T-helper 2 cell treated with Interferon-gamma antibody and Interleukin-4, amounts not matched to agents 5 μg/mL and 100 μg/mL, for 36 hours (primary cell): Measurements from ENCODE around the gene CAMTA1.

ENCODE experiments used
- DNase-seq: peaks from one replicate; pipeline ENCODE4 v3.0.0; 2021; ENCODE audit warnings: low spot score
- H3K27ac Mint-ChIP-seq: one replicate; pipeline ENCODE4 v1.8.0; 2021; ENCODE audit warnings: mild to moderate bottlenecking, mixed read lengths
- H3K27me3 Mint-ChIP-seq: one replicate; pipeline ENCODE4 v1.8.0; 2021; ENCODE audit warnings: low read depth, mixed read lengths
- H3K36me3 Mint-ChIP-seq: one replicate; pipeline ENCODE4 v1.8.0; 2021; ENCODE audit warnings: low read depth, mixed read lengths
- H3K4me1 Mint-ChIP-seq: one replicate; pipeline ENCODE4 v1.8.0; 2021; ENCODE audit warnings: low read depth, mixed read lengths
- H3K4me3 Mint-ChIP-seq: one replicate; pipeline ENCODE4 v1.8.0; 2022; ENCODE audit warnings: mild to moderate bottlenecking, moderate library complexity, mixed read lengths
- H3K9me3 Mint-ChIP-seq: one replicate; pipeline ENCODE4 v1.8.0; 2021; ENCODE audit warnings: mixed read lengths

CAMTA1 gene

DNA sequence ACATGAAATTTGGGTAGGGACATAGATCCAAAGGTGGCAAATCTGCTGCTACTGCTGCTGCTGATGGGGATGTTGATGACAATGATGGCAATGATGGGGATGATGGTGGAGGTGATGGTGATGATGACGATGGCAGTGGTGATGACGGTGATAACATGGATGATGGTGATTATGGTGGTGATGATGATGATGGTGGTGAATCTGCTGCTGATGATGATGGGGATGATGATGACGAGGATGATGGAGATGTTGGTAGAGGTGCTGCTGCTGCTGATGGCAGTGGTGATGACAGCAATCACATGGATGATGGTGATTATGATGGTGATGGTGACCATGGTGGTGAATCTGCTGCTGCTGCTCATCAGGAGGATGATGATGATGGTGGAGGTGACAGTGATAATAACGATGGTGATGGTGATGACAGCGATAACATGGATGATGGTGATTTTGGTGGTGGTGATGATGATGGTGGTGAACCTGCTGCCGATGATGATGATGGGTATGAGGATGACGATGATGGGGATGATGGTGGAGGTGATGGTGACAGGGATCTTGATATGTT, 644.9 kb downstream of the CAMTA1 start:
- Mint-ChIP-seq H3K27ac (no peak overlapping the region), H3K4me1 (no peaks in the 10 kb centered on the region), H3K4me3 (no peak overlapping the region), H3K9me3 (no peaks in the 10 kb centered on the region), H3K27me3 (no peaks in the 10 kb centered on the region), H3K36me3 (no peaks in the 10 kb centered on the region)
- no peak for DNase-seq

DNA sequence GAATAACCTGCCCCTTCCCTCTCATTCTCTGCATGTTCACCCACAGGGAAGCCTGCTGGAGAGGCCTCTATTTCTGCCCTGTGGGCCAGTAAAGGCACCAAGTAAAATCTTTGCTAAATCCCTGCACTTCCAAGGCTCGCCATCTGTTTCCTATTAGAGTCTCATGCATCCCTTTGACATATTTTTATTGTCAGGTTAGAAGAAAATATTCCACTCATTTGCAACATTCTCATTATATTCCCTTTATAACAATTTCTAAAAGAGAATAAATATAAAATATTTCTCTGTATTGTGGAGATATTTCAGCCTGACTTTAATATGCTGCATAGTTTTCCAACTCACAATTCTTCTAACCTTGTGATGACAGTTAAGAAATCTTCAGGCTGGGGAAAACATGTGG, 645.4 kb downstream of the CAMTA1 start:
- Mint-ChIP-seq H3K27me3 (no peaks in the 10 kb centered on the region), H3K36me3 (no peaks in the 10 kb centered on the region), H3K9me3 (no peaks in the 10 kb centered on the region), H3K4me3 (no peak overlapping the region), H3K4me1 (no peaks in the 10 kb centered on the region), H3K27ac (no peak overlapping the region)
- DNase-seq, result no peak

DNA sequence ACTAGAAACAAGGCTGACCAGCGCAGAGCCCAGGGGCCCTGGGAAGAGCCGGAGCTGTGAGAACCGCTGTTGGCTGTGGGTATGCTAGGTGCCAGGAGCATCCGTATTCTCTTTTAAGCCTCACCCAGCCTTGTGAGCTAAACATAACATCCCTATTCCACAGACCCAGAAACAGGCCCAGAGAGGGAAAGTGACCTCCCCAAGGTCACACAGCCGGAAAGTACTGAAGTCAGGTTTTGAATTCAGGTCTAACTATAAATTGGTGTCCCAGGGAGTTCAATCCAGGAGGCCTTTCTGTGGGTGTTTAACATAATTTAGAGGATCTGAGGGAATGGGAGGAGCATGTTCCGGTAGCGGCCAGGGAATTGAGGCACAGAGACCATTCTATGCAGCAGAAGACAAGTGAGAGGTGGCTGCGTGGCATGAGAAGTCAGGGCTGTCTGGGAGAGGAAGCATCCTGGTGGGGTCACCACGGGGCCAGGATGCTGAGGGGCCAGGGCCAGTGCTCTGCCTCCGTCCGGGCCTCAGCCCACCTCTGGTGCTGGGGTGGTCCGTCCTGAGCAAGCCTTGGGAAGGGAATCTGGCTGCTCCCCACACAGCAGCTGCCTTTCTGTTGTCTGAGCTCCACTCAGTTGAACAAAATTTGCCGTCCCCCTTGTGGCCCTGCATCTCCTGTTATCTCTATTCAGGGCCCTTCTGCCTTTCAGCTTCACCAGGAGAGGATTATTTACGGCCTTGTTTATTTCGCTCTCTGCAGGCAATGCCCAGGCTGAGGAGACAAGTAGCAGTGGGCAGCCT, 647.0 kb downstream of the CAMTA1 start:
- Mint-ChIP-seq H3K4me3 (no peak overlapping the region), H3K27me3 (no peaks in the 10 kb centered on the region), H3K36me3 (no peaks in the 10 kb centered on the region), H3K4me1 (no peaks in the 10 kb centered on the region), H3K9me3 (no peaks in the 10 kb centered on the region), H3K27ac (no peak overlapping the region)
- DNase-seq, result no peak

DNA sequence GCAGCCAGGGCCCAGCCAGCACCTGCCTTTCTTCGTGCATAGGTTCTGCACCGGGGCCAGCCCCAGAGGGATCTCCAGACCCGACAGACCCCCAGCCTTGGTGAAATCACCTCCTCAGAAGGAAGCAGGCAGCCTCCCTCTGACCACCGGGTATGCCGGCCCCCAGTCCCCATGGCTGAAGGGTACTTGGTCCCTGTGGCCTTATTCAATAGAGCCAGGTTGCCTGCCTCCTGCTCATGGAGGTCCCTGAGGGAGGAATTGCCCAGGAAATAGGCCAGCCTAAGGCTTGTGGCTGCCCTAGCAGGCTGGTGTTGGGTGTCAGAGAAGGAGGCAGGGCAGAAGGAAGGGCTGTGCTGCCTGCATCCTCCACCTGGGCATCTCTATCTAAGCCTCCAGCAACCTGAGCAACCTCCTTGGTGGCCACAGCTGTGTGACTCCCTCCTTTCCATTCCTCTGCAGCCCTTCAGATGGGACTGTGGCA, 647.7 kb downstream of the CAMTA1 start:
- H3K27ac Mint-ChIP-seq, result no peak overlapping the region
- no peaks in the 10 kb centered on the region for H3K27me3 Mint-ChIP-seq
- no peaks in the 10 kb centered on the region for H3K4me1 Mint-ChIP-seq
- H3K4me3 Mint-ChIP-seq, result no peak overlapping the region
- H3K9me3 Mint-ChIP-seq, result no peaks in the 10 kb centered on the region
- DNase-seq, result no peak
- H3K36me3 Mint-ChIP-seq, result no peaks in the 10 kb centered on the region

DNA sequence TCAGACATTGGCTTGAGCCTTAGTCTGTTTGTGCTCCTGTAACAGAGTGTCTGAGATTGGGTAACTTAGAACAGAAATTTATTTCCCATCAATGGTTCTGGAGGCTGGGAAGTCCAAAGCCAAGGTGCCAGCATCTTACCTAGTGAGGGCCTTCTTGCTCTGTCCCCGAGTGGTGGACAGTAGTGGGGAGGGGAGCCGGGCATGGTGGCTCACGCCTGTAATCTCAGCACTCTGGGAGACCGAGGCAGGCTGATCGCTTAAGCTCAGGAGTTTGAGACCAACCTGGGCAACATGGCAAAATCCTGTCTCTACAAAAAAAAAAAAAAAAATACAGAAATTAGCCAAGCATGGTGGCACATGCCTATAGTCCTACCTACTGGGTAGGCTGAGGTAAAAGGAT, 649.3 kb downstream of the CAMTA1 start:
- Mint-ChIP-seq H3K4me3 (no peak overlapping the region), H3K27ac (no peak overlapping the region), H3K9me3 (no peaks in the 10 kb centered on the region), H3K27me3 (no peaks in the 10 kb centered on the region), H3K36me3 (no peaks in the 10 kb centered on the region), H3K4me1 (no peaks in the 10 kb centered on the region)
- no peak for DNase-seq

DNA sequence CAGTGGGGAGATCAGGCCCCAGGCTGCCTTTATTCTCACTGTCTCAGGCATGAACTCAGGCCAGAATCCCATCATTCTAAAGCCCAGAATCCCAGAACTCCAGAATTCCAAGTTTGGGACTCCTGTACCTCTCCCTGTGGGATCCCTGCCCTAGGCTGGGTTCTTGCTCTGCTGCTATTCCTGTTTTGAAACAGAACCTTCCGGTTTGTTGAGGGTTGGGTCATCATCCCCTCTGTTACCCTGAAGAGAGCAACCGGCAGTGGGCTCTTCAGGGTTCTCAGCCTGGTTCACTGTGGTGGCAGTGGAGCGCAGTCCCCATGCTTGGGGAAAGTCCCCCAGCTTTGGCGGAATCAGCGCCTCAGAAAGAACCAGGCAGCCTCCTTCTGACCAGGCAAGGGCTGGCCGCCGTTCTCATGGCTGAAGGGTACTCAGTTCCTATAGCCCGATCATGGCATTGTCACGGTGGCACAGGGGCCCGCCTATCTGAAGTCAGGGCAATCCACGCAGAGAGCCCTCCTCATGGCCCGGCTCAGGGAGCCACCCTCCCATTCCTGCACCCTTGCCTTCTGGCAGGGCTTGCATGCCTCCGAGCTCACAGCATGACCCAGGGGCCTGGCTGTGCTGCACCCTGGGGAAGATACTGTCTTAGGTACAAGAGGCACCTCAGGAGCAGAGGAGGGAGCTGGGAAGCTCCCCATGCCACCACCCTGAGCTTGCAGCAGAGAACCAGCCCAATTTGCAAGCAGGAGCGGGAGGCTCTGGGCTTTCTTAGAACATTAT, 650.2 kb downstream of the CAMTA1 start:
- Mint-ChIP-seq H3K27ac (no peak overlapping the region), H3K9me3 (no peaks in the 10 kb centered on the region), H3K4me1 (no peaks in the 10 kb centered on the region), H3K4me3 (no peak overlapping the region), H3K36me3 (no peaks in the 10 kb centered on the region), H3K27me3 (no peaks in the 10 kb centered on the region)
- no peak for DNase-seq

DNA sequence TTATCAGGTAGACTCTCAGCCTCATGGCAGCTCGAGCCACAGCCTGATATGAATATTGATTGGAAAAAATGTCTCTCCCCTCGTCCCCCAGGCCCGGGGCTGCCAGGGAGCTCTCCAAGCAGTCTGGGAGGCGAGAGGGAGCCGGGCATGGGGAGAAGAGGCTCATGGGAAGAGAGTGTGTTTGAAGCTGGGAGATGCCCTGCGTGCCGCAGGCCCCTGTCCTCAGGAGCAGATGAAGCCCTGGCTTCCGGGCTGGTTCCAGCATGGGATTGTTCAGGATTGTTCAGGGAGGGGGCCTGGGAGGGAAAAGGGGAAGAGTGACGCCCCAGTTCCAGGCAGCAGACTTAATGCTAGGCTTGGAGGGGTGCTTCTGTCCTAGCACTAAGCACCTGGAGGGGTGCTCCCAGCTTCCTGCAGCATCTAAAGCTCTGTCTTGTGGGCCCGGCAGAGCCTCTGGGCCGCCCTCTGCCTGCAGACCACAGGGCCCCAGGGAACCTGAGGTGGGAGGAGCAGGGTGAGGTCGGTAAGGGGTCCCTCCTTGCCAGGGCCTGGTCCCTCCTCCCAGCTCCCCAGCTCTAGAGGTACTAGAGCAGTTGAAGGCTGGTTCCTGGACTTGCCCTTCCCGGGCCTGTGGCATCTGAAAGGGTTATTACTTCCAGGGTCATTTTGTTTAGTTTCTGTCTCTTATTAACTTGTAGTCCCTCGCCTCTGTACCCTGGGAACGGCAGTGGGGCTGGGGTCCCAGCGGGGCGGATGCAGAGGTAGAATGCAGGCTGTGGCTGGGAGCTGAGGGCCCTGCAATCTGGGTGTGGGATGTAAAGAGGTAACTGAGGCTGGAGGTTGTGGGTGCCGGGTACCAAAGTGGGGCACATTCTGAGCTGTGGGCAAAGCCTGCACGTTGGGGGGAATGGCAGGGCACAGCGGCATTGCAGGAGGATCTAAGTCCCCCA, 651.1 kb downstream of the CAMTA1 start:
- no peaks in the 10 kb centered on the region for H3K9me3 Mint-ChIP-seq
- no peak overlapping the region for H3K27ac Mint-ChIP-seq
- DNase-seq, result no peak
- H3K4me3 Mint-ChIP-seq, result no peak overlapping the region
- H3K36me3 Mint-ChIP-seq, result no peaks in the 10 kb centered on the region
- no peaks in the 10 kb centered on the region for H3K27me3 Mint-ChIP-seq
- no peaks in the 10 kb centered on the region for H3K4me1 Mint-ChIP-seq

DNA sequence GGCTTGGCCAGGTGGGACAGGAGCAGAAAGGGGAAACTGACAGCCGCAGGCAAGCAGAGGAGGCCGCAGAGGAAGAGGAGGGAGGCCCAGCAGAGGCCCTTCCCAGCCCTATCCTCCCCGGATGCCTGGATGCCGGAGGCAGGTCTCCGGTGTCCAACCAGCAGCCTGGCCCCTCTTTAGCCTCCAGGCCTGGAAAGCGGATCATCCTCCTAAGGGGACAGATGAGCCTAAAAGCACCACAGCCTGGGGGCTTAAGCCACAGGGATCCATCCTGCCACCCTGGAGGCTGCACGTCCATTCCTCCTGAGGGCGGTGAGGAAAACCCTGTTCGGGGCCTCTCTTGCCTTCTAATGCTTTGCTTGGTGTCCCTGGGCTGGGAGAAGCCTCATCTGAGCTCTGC, 651.8 kb downstream of the CAMTA1 start:
- Mint-ChIP-seq H3K4me3 (no peak overlapping the region), H3K9me3 (no peaks in the 10 kb centered on the region), H3K36me3 (no peaks in the 10 kb centered on the region), H3K4me1 (no peaks in the 10 kb centered on the region), H3K27me3 (no peaks in the 10 kb centered on the region), H3K27ac (no peak overlapping the region)
- DNase-seq, result no peak

DNA sequence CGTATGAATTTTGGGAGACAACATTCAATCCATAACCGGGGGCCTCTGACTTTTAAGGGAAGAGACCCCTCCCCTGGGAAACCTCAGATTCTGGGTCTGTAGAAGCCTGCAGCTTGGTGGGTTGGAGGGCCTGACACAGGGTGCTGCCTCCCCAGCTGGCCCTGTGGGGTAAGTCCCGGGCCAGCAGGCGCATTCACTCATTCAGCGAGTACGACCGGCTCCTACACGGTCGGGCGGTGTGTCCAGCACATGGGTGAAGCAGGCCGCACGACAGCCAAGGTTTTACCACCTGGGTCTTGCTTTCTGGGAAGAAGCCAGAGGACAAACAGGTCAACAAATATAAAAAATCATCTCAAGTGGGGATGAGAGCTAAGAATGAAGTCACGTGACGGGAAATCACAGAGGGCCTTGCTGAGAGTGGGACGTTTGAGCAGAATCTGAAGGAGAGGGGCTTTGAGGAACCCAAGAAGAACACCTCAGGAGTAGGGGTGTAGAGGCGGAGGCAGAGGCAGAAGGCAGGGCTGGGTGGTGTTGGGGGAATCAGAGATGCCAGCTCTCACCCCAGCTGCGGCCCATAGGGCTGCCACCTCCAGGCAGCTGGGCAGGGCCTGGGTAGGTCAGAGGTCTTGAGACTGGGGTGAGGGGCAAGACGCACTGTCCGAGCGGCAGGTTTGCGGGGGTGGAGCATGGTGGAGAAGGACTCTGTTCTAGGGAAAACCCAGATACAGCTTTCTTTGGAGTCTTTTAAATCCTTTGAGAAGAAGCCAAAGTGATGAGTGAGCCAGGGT, 652.5 kb downstream of the CAMTA1 start:
- Mint-ChIP-seq H3K4me1 (no peaks in the 10 kb centered on the region), H3K27me3 (no peaks in the 10 kb centered on the region), H3K27ac (no peak overlapping the region), H3K9me3 (no peaks in the 10 kb centered on the region), H3K4me3 (no peak overlapping the region), H3K36me3 (no peaks in the 10 kb centered on the region)
- no peak for DNase-seq

DNA sequence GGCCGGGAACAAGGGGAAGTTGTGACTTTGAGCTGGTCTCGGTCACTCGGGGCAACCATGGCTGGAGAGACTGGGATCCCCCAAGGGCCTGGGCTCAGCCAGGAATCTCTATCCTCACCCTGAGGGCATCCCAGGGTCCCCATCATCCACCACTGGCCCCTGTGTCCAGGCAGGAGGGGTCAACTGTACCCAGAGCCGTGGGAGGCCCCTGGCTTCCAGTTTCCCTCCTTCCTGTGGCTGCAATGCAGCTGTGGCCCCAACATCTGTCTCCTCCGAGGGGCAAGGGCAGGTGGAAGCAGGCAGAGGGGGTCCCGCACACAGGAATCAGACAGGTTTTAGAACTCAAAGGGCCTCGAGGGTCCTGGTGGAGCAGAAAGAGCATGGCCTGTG, 653.1 kb downstream of the CAMTA1 start:
- no peaks in the 10 kb centered on the region for H3K4me1 Mint-ChIP-seq
- no peaks in the 10 kb centered on the region for H3K36me3 Mint-ChIP-seq
- no peak for DNase-seq
- H3K27me3 Mint-ChIP-seq, result no peaks in the 10 kb centered on the region
- H3K4me3 Mint-ChIP-seq, result no peak overlapping the region
- no peak overlapping the region for H3K27ac Mint-ChIP-seq
- no peaks in the 10 kb centered on the region for H3K9me3 Mint-ChIP-seq

DNA sequence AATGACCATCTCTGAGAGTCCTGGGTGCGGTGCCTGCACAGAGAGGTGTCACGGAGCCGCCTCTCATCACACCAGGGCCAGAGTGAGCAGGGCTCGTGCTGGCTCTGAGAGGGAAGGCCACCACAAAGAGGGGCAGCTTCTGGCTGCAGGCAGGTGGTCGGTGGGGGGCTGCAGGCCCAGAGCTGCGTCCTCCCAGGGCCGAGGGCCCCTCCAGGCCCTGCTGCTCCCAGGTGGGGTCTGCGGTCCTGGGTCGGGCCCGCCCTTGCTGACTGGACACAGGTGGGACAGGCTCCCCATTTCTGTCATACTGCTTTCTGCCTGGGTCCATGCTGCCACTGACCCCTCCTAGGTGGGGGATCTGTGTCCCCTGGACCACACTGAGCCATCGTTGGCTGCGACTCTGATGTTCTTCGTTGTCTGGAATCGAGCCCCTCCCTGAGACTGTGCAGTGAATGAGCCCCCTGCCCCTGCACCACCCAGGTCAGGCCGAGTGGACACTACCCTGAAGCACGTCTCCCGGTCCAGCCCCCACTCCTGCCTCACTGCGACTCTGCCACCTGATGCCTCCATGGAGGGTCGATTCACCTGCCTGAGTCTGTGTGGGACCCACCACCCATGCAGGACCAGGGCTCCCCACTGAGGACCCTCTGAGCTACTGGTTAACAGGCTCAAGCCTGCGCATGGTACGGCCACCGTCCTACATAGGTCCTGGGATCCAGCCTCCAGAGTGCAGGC, 653.8 kb downstream of the CAMTA1 start:
- Mint-ChIP-seq H3K27ac (no peak overlapping the region), H3K4me3 (no peak overlapping the region), H3K27me3 (no peaks in the 10 kb centered on the region), H3K4me1 (no peaks in the 10 kb centered on the region), H3K9me3 (no peaks in the 10 kb centered on the region), H3K36me3 (no peaks in the 10 kb centered on the region)
- DNase-seq, result no peak

DNA sequence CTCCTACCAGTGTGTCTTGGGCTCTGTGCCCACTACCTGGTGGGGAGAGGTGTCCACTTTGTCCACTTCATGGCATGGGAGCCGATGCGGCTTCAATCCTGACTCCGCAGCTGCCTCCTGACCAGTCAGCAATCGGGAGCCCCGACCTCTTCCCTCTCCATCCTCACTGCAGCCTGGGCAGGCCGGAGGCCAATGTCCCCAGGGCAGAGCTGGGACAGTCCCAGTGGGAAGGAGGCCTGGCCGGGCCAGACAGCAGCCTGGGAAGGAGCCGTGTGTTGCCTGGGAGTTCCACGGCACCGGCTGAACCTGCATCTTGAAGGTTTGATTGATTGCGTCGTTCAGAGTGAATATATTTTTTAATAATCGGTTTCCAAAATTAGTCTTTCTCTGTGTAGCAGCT, 654.9 kb downstream of the CAMTA1 start:
- no peak overlapping the region for H3K4me3 Mint-ChIP-seq
- no peaks in the 10 kb centered on the region for H3K36me3 Mint-ChIP-seq
- no peaks in the 10 kb centered on the region for H3K9me3 Mint-ChIP-seq
- no peaks in the 10 kb centered on the region for H3K4me1 Mint-ChIP-seq
- no peak overlapping the region for H3K27ac Mint-ChIP-seq
- no peaks in the 10 kb centered on the region for H3K27me3 Mint-ChIP-seq
- DNase-seq, result no peak
